HepG2 (cell line): ENCODE results near the gene MMP24OS. TPM values are rescaled to one million over a fixed set of nuclear protein-coding genes. Genes with fewer than 3 reads are reported as not detected.

Experiments used
- AHR ChIP-seq: IDR thresholded peaks from 2 replicates; pipeline ENCODE4 v1.6.1; 2018; ENCODE audit warnings: missing genetic modification reagents, missing compliant biosample characterization
- CBX2 ChIP-seq, 2 experiments: fragments of 200-600 bp in 1 of 2; sonication (generic); formaldehyde crosslinking in 1 of 2; IDR thresholded peaks; 2 replicates each; pipeline versions ENCODE4 v1.7.0 to v1.8.1; 2018 to 2022; ENCODE audit warnings: low read depth in 2 of 2, low read length in 1 of 2, mild to moderate bottlenecking in 1 of 2, missing genetic modification reagents in 1 of 2
- DR1 ChIP-seq: sonication (generic); formaldehyde crosslinking; IDR thresholded peaks from 2 replicates; pipeline ENCODE4 v1.8.0; 2021; ENCODE audit warnings: mild to moderate bottlenecking, missing genetic modification reagents, inconsistent platforms
- JUN ChIP-seq: sonication (generic); formaldehyde crosslinking; IDR thresholded peaks from 2 replicates; pipeline ENCODE4 v1.4.0; 2020; ENCODE audit warnings: mild to moderate bottlenecking, missing genetic modification reagents
- KLF12 ChIP-seq: sonication (generic); formaldehyde crosslinking; IDR thresholded peaks from 2 replicates; pipeline ENCODE4 v1.4.0; 2020; ENCODE audit warnings: missing genetic modification reagents, borderline replicate concordance
- TBL1XR1 ChIP-seq: fragments of 150-350 bp; IDR thresholded peaks from 2 replicates; pipeline ENCODE4 v1.6.1; 2014; ENCODE audit warnings: borderline replicate concordance, low read length; ENCODE audit not compliant: partially characterized antibody
- TMF1 ChIP-seq: sonication (generic); formaldehyde crosslinking; IDR thresholded peaks from 2 replicates; pipeline ENCODE4 v1.8.1; 2022; ENCODE audit warnings: low read depth, missing genetic modification reagents
- ZFP36L1 ChIP-seq: sonication (generic); formaldehyde crosslinking; IDR thresholded peaks from 2 replicates; pipeline ENCODE4 v1.8.0; 2022; ENCODE audit warnings: mild to moderate bottlenecking, missing genetic modification reagents, moderate library complexity
- ZFP41 ChIP-seq: sonication (generic); formaldehyde crosslinking; IDR thresholded peaks from 2 replicates; pipeline ENCODE4 v1.4.0; 2020; ENCODE audit warnings: mild to moderate bottlenecking, missing genetic modification reagents, borderline replicate concordance
- ZNF431 ChIP-seq: sonication (generic); formaldehyde crosslinking; IDR thresholded peaks from 2 replicates; pipeline ENCODE4 v1.9.0; 2022; ENCODE audit warnings: missing genetic modification reagents, low read depth, mild to moderate bottlenecking, borderline replicate concordance
- polyA plus RNA-seq, 8 experiments: library from polyadenylated mRNA; depleted of rRNA in 3 of 8; stranded (reverse) in 7 of 8; unstranded in 1 of 8; fragments of >200 nt; fragmentation: Illumina TruSeq in 4 of 8; extraction: Trizol in 4 of 8; gene quantifications; 2 replicates each; pipeline versions ENCODE4 v1.2.1 to v1.2.3, GENCODE V29; 2011 to 2016; ENCODE audit warnings: low read depth in 4 of 8, missing spikeins in 1 of 8, mixed read lengths in 1 of 8; ENCODE audit not compliant: insufficient read depth in 1 of 8
- total RNA-seq, 5 experiments: library from RNA; depleted of rRNA; stranded (reverse); fragments of >200 nt; fragmentation: Illumina TruSeq; extraction: Trizol; gene quantifications; 2 replicates each; pipeline ENCODE4 v1.2.3, GENCODE V29; 2016; ENCODE audit warnings: low read depth in 1 of 5
- TF ChIP-seq, protein P1 (sequence below): sonication (generic); formaldehyde crosslinking; IDR thresholded peaks from 2 replicates; pipeline ENCODE4 v1.4.0; 2020; ENCODE audit warnings: missing genetic modification reagents
- TF ChIP-seq, protein P2 (sequence below): sonication (generic); formaldehyde crosslinking; IDR thresholded peaks from 2 replicates; pipeline ENCODE4 v1.4.0; 2020; ENCODE audit warnings: missing genetic modification reagents
- TF ChIP-seq, protein P3 (sequence below): sonication (generic); formaldehyde crosslinking; IDR thresholded peaks from 2 replicates; pipeline ENCODE4 v1.5.1; 2020; ENCODE audit warnings: missing genetic modification reagents, mild to moderate bottlenecking, borderline replicate concordance
- TF ChIP-seq, protein P4 (sequence below): sonication (generic); formaldehyde crosslinking; IDR thresholded peaks from 2 replicates; pipeline ENCODE4 v1.5.1; 2020; ENCODE audit warnings: missing genetic modification reagents, mild to moderate bottlenecking, borderline replicate concordance

MMP24OS gene
- total and polyA plus RNA-seq, 2 of the 13 experiments (the other 11 are each of a cell fraction or from before 2014, with no cell fraction given): 6.0 to 8.5 TPM

DNA sequence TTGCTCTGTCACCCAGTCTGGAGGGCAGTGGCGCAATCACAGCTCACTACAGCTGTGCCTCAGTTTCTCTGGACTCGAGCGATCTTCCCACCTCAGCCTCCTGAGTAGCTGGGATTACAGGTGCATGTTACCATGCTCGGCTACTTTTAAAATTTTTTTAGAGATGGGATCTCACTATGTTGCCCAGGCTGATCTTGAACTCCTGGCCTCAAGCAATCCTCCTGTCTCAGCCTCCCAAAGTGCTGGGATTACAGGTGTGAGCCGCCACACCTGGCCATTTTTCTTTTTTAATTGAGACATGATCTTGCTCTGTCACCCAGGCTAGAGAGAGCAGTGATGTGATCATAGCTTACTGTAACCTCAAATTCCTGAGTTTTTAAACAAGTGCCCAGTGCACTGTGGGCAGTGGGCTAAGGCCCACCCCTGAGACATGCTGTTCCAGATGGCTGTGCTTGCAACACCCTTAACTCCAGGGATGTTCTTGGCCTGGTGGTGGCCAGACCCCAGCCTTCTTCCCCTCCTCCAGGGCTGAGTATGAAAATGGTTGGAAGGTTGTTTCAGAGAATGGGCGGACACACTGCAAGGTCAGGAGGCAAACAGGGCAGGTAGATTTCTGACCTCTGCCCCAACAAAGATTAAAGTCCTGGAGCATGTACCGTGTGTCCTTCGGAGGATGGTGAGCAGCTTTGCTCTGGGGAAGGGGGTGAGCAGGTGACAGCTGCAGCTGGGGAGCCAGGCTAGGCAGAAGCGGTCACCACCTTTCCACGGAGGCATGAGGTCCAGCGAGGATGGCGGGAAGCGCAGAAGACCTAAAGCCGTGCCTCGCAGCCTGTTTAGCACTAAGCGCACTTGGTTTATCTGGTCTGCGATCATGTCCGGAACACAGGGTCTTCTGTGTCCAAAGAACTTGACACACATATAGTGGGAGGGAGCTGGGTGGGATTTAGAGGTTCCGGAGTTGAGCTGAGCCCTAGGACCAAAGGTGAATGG lies 15.7 kb upstream of the MMP24OS start (continued):
- TF ChIP-seq, protein P1, sequence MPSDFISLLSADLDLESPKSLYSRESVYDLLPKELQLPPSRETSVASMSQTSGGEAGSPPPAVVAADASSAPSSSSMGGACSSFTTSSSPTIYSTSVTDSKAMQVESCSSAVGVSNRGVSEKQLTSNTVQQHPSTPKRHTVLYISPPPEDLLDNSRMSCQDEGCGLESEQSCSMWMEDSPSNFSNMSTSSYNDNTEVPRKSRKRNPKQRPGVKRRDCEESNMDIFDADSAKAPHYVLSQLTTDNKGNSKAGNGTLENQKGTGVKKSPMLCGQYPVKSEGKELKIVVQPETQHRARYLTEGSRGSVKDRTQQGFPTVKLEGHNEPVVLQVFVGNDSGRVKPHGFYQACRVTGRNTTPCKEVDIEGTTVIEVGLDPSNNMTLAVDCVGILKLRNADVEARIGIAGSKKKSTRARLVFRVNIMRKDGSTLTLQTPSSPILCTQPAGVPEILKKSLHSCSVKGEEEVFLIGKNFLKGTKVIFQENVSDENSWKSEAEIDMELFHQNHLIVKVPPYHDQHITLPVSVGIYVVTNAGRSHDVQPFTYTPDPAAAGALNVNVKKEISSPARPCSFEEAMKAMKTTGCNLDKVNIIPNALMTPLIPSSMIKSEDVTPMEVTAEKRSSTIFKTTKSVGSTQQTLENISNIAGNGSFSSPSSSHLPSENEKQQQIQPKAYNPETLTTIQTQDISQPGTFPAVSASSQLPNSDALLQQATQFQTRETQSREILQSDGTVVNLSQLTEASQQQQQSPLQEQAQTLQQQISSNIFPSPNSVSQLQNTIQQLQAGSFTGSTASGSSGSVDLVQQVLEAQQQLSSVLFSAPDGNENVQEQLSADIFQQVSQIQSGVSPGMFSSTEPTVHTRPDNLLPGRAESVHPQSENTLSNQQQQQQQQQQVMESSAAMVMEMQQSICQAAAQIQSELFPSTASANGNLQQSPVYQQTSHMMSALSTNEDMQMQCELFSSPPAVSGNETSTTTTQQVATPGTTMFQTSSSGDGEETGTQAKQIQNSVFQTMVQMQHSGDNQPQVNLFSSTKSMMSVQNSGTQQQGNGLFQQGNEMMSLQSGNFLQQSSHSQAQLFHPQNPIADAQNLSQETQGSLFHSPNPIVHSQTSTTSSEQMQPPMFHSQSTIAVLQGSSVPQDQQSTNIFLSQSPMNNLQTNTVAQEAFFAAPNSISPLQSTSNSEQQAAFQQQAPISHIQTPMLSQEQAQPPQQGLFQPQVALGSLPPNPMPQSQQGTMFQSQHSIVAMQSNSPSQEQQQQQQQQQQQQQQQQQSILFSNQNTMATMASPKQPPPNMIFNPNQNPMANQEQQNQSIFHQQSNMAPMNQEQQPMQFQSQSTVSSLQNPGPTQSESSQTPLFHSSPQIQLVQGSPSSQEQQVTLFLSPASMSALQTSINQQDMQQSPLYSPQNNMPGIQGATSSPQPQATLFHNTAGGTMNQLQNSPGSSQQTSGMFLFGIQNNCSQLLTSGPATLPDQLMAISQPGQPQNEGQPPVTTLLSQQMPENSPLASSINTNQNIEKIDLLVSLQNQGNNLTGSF (CRISPR knock-in tag): no peak
- TF ChIP-seq, protein P2, sequence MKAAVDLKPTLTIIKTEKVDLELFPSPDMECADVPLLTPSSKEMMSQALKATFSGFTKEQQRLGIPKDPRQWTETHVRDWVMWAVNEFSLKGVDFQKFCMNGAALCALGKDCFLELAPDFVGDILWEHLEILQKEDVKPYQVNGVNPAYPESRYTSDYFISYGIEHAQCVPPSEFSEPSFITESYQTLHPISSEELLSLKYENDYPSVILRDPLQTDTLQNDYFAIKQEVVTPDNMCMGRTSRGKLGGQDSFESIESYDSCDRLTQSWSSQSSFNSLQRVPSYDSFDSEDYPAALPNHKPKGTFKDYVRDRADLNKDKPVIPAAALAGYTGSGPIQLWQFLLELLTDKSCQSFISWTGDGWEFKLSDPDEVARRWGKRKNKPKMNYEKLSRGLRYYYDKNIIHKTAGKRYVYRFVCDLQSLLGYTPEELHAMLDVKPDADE (CRISPR knock-in tag): no peak
- TF ChIP-seq, protein P3, sequence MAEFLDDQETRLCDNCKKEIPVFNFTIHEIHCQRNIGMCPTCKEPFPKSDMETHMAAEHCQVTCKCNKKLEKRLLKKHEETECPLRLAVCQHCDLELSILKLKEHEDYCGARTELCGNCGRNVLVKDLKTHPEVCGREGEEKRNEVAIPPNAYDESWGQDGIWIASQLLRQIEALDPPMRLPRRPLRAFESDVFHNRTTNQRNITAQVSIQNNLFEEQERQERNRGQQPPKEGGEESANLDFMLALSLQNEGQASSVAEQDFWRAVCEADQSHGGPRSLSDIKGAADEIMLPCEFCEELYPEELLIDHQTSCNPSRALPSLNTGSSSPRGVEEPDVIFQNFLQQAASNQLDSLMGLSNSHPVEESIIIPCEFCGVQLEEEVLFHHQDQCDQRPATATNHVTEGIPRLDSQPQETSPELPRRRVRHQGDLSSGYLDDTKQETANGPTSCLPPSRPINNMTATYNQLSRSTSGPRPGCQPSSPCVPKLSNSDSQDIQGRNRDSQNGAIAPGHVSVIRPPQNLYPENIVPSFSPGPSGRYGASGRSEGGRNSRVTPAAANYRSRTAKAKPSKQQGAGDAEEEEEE: no peak
- no peak for TF ChIP-seq AHR
- TF ChIP-seq ZFP36L1 (CRISPR knock-in tag): no peak
- 0 out of 2 replicates have a peak, but pooled peaks have one; percentile 56 for TF ChIP-seq ZNF431
- TF ChIP-seq JUN (CRISPR knock-in tag): no peak
- no peak for TF ChIP-seq CBX2 (IDR thresholded peaks at IDR 0.05; ENCODE audit: low read depth, low read length)
- no peak for TF ChIP-seq CBX2 (CRISPR knock-in tag; IDR thresholded peaks at IDR 0.05; ENCODE audit: low read depth)
- TF ChIP-seq, protein P4, sequence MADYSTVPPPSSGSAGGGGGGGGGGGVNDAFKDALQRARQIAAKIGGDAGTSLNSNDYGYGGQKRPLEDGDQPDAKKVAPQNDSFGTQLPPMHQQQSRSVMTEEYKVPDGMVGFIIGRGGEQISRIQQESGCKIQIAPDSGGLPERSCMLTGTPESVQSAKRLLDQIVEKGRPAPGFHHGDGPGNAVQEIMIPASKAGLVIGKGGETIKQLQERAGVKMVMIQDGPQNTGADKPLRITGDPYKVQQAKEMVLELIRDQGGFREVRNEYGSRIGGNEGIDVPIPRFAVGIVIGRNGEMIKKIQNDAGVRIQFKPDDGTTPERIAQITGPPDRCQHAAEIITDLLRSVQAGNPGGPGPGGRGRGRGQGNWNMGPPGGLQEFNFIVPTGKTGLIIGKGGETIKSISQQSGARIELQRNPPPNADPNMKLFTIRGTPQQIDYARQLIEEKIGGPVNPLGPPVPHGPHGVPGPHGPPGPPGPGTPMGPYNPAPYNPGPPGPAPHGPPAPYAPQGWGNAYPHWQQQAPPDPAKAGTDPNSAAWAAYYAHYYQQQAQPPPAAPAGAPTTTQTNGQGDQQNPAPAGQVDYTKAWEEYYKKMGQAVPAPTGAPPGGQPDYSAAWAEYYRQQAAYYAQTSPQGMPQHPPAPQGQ (CRISPR knock-in tag): no peak
- TF ChIP-seq ZFP41: no peak
- no peak for TF ChIP-seq TMF1 (CRISPR knock-in tag)
- TF ChIP-seq DR1 (CRISPR knock-in tag): no peak
- no peak for TF ChIP-seq KLF12 (CRISPR knock-in tag)
- no peak for TF ChIP-seq TBL1XR1
